SK-N-SH (cell line): Measurements from ENCODE around the gene SMPD3. TPM values are rescaled to one million over a fixed set of nuclear protein-coding genes. Genes with fewer than 3 reads are reported as not detected.

Experiments
- CTCF ChIA-PET: fragments of 300-600, 350-600 bp; formaldehyde crosslinking; extraction: SDS; loops from one replicate; lab custom pipeline; 2021; lab: Yijun Ruan, JAX
- POLR2A ChIA-PET: fragments of 350-600 bp; sonication (Branson Sonifier 250); formaldehyde crosslinking; extraction: SDS; loops from one replicate; lab custom pipeline; 2020; ENCODE audit warnings: antibody characterized with exemption, inconsistent platforms; lab: Yijun Ruan, JAX
- DNase-seq: peaks from one replicate; pipeline ENCODE4 v3.0.0; 2012
- H2AFZ ChIP-seq: fragments of 200-600 bp; sonication (generic); 2 replicates; pipeline ENCODE4 v1.8.1; 2016; ENCODE audit warnings: antibody characterized with exemption, mild to moderate bottlenecking, low read depth
- H3F3A ChIP-seq: fragments of 200-600 bp; sonication (generic); replicated peaks from 2 replicates; pipeline ENCODE3; 2016; ENCODE audit warnings: antibody characterized with exemption, mild to moderate bottlenecking; ENCODE audit not compliant: insufficient read depth
- H3K27ac ChIP-seq, 2 experiments: fragments of 200-500 bp in 1 of 2; fragments of 200-600 bp in 1 of 2; sonication (Bioruptor generic) in 1 of 2; sonication (generic), shearing (Covaris generic) in 1 of 2; 2 replicates each; pipeline versions ENCODE4 v1.5.1 to v1.6.1; 2014 to 2016; ENCODE audit warnings: low read depth in 2 of 2, inconsistent platforms in 1 of 2, low read length in 1 of 2, mild to moderate bottlenecking in 1 of 2, mixed read lengths in 1 of 2
- H3K27me3 ChIP-seq: fragments of 200-600 bp; sonication (generic), shearing (Covaris generic); 2 replicates; pipeline ENCODE4 v1.6.1; 2016; ENCODE audit warnings: mixed run types; ENCODE audit not compliant: insufficient read depth
- H3K36me3 ChIP-seq, 2 experiments: fragments of 200-500 bp in 1 of 2; fragments of 200-600 bp in 1 of 2; sonication (Bioruptor generic) in 1 of 2; sonication (generic) in 1 of 2; replicated peaks in 1 of 2; 2 replicates each; pipeline versions ENCODE3 to v1.5.1; 2014 to 2016; ENCODE audit warnings: low read length in 1 of 2, mild to moderate bottlenecking in 1 of 2; ENCODE audit not compliant: insufficient read depth in 2 of 2, control insufficient read depth in 1 of 2
- H3K4me1 ChIP-seq, 2 experiments: fragments of 200-500 bp in 1 of 2; fragments of 200-600 bp in 1 of 2; sonication (Bioruptor generic) in 1 of 2; sonication (generic), shearing (Covaris generic) in 1 of 2; 2 replicates each; pipeline versions ENCODE4 v1.5.1 to v1.6.1; 2014 to 2016; ENCODE audit warnings: low read depth in 1 of 2, low read length in 1 of 2, mixed run types in 1 of 2; ENCODE audit not compliant: insufficient read depth in 2 of 2, control insufficient read depth in 1 of 2
- H3K4me2 ChIP-seq: fragments of 200-600 bp; sonication (generic), shearing (Covaris generic); 2 replicates; pipeline ENCODE4 v1.6.1; 2017; ENCODE audit warnings: mixed run types
- H3K4me3 ChIP-seq, 2 experiments: fragments of 200-500 bp in 1 of 2; fragments of 200-600 bp in 1 of 2; sonication (Bioruptor generic) in 1 of 2; sonication (generic), shearing (Covaris generic) in 1 of 2; 2 replicates each; pipeline versions ENCODE4 v1.5.1 to v1.8.1; 2014 to 2016; ENCODE audit warnings: low read depth in 2 of 2, inconsistent platforms in 1 of 2, low read length in 1 of 2, mild to moderate bottlenecking in 1 of 2, mixed read lengths in 1 of 2, moderate library complexity in 1 of 2
- H3K79me2 ChIP-seq: fragments of 200-600 bp; sonication (generic); 2 replicates; pipeline ENCODE4 v1.8.1; 2017; ENCODE audit warnings: mild to moderate bottlenecking; ENCODE audit not compliant: insufficient read depth
- H3K9ac ChIP-seq: fragments of 200-600 bp; sonication (generic); 2 replicates; pipeline ENCODE4 v1.6.1; 2017; ENCODE audit warnings: mixed run types
- H3K9me2 ChIP-seq: fragments of 200-600 bp; sonication (generic); 2 replicates; pipeline ENCODE4 v1.6.1; 2017; ENCODE audit warnings: mixed run types
- H3K9me3 ChIP-seq: fragments of 200-600 bp; sonication (generic); 2 replicates; pipeline ENCODE4 v1.6.1; 2017; ENCODE audit warnings: mixed run types, mild to moderate bottlenecking, moderate library complexity
- H4K20me1 ChIP-seq: fragments of 200-600 bp; sonication (generic); 2 replicates; pipeline ENCODE4 v1.6.1; 2017; ENCODE audit warnings: mild to moderate bottlenecking, mixed run types; ENCODE audit not compliant: insufficient read depth
- CHD2 ChIP-seq: fragments of 150-350 bp; IDR thresholded peaks from 2 replicates; pipeline ENCODE4 v1.6.1; 2018; ENCODE audit warnings: low read length; ENCODE audit not compliant: partially characterized antibody
- EP300 ChIP-seq, 2 experiments: IDR thresholded peaks; 2 replicates each; pipeline versions ENCODE4 v1.4.0 to v1.6.1; 2012; ENCODE audit warnings: borderline replicate concordance in 1 of 2, low read depth in 1 of 2, low read length in 1 of 2
- MXI1 ChIP-seq: IDR thresholded peaks from 2 replicates; pipeline ENCODE4 v1.6.1; 2012; ENCODE audit warnings: mild to moderate bottlenecking, low read depth, low read length, improper control_type of control experiment
- NFIC ChIP-seq: IDR thresholded peaks from 2 replicates; pipeline ENCODE4 v1.4.0; 2012; ENCODE audit warnings: borderline replicate concordance
- RAD21 ChIP-seq: IDR thresholded peaks from 2 replicates; pipeline ENCODE4 v1.6.1; 2012; ENCODE audit warnings: mild to moderate bottlenecking, low read length
- RFX5 ChIP-seq: IDR thresholded peaks from 2 replicates; pipeline ENCODE4 v1.6.1; 2012; ENCODE audit warnings: mild to moderate bottlenecking, improper control_type of control experiment, low read length
- RXRA ChIP-seq: IDR thresholded peaks from 2 replicates; pipeline ENCODE4 v1.4.0; 2012; ENCODE audit warnings: low read depth, mild to moderate bottlenecking, borderline replicate concordance
- SMC3 ChIP-seq: IDR thresholded peaks from 2 replicates; pipeline ENCODE4 v1.6.1; 2012; ENCODE audit warnings: low read depth, low read length, improper control_type of control experiment
- TCF12 ChIP-seq: IDR thresholded peaks from 2 replicates; pipeline ENCODE4 v1.4.0; 2012
- TEAD4 ChIP-seq: IDR thresholded peaks from 2 replicates; pipeline ENCODE4 v1.4.0; 2012; ENCODE audit warnings: mild to moderate bottlenecking, borderline replicate concordance; ENCODE audit not compliant: insufficient read depth
- WGBS: methylation state at CpG from one replicate; pipeline ENCODE4 v1.1.6; 2017; ENCODE audit warnings: low lambda C conversion rate; 5-methylcytosine and 5-hydroxymethylcytosine counted together
- polyA plus RNA-seq, 3 experiments: library from polyadenylated mRNA; depleted of rRNA; stranded (reverse); fragments of >200 nt; gene quantifications; 2 replicates each; pipeline ENCODE4 v1.2.3, GENCODE V29; 2012
- TF ChIP-seq, protein P1 (sequence below): IDR thresholded peaks from 2 replicates; pipeline ENCODE4 v1.4.0; 2012; ENCODE audit warnings: low read depth, borderline replicate concordance
- TF ChIP-seq, protein P2 (sequence below): IDR thresholded peaks from 2 replicates; pipeline ENCODE4 v1.4.0; 2012; ENCODE audit warnings: low read depth, borderline replicate concordance
- TF ChIP-seq, protein P3 (sequence below): fragments of 150-350 bp; IDR thresholded peaks from 2 replicates; pipeline ENCODE4 v1.6.1; 2017; ENCODE audit warnings: antibody characterized with exemption, low read length, low read depth, borderline replicate concordance
- TF ChIP-seq, protein P4 (sequence below): IDR thresholded peaks from 2 replicates; pipeline ENCODE4 v1.6.1; 2012; ENCODE audit warnings: mild to moderate bottlenecking, low read depth, low read length, moderate library complexity

Gene SMPD3
- polyA plus RNA-seq, 1 of the 3 experiments (the other 2 are of a cell fraction): 0.38 TPM

DNA sequence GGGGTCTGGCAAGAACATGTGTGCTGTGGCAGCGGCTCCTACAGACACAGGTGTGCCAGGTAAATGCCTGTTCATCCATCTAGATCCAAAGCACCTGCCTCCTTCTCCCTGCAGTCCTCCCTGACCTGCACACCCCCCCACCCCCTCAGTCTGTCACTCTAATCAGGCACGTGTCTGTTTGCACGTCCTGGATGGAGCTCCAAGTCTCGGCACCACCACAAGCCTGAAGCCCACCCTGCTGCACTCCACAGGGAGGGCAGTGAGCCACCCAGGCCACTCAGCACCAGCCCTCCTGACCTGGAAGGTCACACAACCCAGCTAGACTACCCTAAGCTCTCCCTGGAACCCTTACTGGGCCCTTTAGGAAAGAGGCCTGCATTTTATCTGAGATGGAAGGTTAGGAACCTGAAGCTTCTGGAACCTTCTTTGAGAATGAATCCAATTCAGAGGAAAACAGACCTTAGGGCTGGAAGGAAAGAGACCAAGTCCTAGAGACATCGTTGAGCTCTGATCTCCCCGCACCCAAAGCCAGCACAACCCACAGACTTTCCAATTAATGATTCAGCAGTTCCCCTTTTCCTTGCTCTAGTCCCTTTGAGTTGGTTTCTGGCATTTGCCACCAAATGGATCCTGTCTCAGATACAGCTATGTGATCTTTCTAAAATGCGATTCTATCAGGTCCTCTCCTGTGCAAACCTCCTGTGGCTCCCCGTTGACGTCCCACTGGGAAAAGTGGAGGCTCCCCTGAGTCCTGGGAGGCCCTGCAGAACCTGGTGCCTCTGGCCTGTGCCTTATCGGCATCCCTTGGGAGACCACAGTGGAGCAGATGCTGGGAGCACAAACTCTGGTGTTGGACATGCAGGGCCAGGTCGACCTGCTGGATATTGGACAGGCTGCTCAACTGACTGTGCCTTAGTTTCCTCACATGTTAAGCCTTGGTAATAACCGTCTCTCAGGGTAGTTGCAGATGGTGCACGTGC is 69.6 kb downstream of the SMPD3 start:
- no peak for DNase-seq
- H3K9me2 ChIP-seq: no peaks in the 10 kb centered on the region
- 65% methylated on average over 10 of the region's 13 CpGs for WGBS
- no peak overlapping the region for H2AFZ ChIP-seq
- H3K4me1 ChIP-seq: peaks cover 0 to 24% of the 10 kb centered on the region in 2 experiments; a peak in 1 of 4 replicates
- no peaks in the 10 kb centered on the region for H4K20me1 ChIP-seq
- H3K4me3 ChIP-seq: no peak overlapping the region
- no peak overlapping the region for H3K9ac ChIP-seq
- CTCF ChIA-PET: interaction anchor here (0.6 to 1.9 kb wide), 10 partner anchors 11 to 1100 kb away, joined by 3 to 12 read pairs (median 4); no protein-coding TSS in a partner anchor
- TF ChIP-seq TCF12 (no peak), NFIC (no peak), SMC3 (no peak), EP300 (IDR thresholded peaks at IDR 0.05; ENCODE audit: borderline replicate concordance in 1 of 2, low read depth in 1 of 2, low read length in 1 of 2) (no peak), CHD2 (no peak), TEAD4 (no peak), RXRA (no peak), RFX5 (no peak), RAD21 (no peak), MXI1 (no peak)
- TF ChIP-seq, protein P1, sequence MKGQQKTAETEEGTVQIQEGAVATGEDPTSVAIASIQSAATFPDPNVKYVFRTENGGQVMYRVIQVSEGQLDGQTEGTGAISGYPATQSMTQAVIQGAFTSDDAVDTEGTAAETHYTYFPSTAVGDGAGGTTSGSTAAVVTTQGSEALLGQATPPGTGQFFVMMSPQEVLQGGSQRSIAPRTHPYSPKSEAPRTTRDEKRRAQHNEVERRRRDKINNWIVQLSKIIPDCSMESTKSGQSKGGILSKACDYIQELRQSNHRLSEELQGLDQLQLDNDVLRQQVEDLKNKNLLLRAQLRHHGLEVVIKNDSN: no peak
- TF ChIP-seq, protein P2, sequence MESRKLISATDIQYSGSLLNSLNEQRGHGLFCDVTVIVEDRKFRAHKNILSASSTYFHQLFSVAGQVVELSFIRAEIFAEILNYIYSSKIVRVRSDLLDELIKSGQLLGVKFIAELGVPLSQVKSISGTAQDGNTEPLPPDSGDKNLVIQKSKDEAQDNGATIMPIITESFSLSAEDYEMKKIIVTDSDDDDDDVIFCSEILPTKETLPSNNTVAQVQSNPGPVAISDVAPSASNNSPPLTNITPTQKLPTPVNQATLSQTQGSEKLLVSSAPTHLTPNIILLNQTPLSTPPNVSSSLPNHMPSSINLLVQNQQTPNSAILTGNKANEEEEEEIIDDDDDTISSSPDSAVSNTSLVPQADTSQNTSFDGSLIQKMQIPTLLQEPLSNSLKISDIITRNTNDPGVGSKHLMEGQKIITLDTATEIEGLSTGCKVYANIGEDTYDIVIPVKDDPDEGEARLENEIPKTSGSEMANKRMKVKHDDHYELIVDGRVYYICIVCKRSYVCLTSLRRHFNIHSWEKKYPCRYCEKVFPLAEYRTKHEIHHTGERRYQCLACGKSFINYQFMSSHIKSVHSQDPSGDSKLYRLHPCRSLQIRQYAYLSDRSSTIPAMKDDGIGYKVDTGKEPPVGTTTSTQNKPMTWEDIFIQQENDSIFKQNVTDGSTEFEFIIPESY: no peak
- TF ChIP-seq, protein P3, sequence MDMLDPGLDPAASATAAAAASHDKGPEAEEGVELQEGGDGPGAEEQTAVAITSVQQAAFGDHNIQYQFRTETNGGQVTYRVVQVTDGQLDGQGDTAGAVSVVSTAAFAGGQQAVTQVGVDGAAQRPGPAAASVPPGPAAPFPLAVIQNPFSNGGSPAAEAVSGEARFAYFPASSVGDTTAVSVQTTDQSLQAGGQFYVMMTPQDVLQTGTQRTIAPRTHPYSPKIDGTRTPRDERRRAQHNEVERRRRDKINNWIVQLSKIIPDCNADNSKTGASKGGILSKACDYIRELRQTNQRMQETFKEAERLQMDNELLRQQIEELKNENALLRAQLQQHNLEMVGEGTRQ: no peak
- TF ChIP-seq, protein P4, sequence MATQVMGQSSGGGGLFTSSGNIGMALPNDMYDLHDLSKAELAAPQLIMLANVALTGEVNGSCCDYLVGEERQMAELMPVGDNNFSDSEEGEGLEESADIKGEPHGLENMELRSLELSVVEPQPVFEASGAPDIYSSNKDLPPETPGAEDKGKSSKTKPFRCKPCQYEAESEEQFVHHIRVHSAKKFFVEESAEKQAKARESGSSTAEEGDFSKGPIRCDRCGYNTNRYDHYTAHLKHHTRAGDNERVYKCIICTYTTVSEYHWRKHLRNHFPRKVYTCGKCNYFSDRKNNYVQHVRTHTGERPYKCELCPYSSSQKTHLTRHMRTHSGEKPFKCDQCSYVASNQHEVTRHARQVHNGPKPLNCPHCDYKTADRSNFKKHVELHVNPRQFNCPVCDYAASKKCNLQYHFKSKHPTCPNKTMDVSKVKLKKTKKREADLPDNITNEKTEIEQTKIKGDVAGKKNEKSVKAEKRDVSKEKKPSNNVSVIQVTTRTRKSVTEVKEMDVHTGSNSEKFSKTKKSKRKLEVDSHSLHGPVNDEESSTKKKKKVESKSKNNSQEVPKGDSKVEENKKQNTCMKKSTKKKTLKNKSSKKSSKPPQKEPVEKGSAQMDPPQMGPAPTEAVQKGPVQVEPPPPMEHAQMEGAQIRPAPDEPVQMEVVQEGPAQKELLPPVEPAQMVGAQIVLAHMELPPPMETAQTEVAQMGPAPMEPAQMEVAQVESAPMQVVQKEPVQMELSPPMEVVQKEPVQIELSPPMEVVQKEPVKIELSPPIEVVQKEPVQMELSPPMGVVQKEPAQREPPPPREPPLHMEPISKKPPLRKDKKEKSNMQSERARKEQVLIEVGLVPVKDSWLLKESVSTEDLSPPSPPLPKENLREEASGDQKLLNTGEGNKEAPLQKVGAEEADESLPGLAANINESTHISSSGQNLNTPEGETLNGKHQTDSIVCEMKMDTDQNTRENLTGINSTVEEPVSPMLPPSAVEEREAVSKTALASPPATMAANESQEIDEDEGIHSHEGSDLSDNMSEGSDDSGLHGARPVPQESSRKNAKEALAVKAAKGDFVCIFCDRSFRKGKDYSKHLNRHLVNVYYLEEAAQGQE: no peak
- TF ChIP-seq, all 33 proteins: peak for 0
- POLR2A ChIA-PET: interaction anchor here (0.7 to 2.1 kb wide), 2 partner anchors 17 to 27 kb away, joined by 3 to 10 read pairs; no protein-coding TSS in a partner anchor
- Histone ChIP-seq H3K27me3 (no peaks in the 10 kb centered on the region), H3F3A (no peaks in the 10 kb centered on the region), H3K79me2 (no peaks in the 10 kb centered on the region), H3K27ac (0 out of 4 replicates have a peak overlapping the region, but pooled peaks of 1 of the 2 experiments have one; percentile 34), H3K9me3 (no peaks in the 10 kb centered on the region), H3K36me3 (no peaks in the 10 kb centered on the region), H3K4me2 (no peak overlapping the region)
